Muscle of back (tissue), 11 donors: ENCODE data around the gene PLPPR1. TPM values are rescaled to one million over a fixed set of nuclear protein-coding genes. Genes with fewer than 3 reads are reported as not detected.

ENCODE experiments used
- DNase-seq, 3 donors: peaks; one replicate each; pipeline versions ENCODE4 v3.0.0 to v3.0.0-alpha.2; 2013
- polyA plus RNA-seq, 10 donors: library from polyadenylated mRNA; unstranded; fragments of 120-200 nt; gene quantifications; one replicate each; pipeline ENCODE4 v1.2.1, GENCODE V29; 2013; ENCODE audit not compliant: insufficient read length in 10 of 10

The PLPPR1 gene
- polyA plus RNA-seq, 10 donors, result 2.4 to 6.7 (median 4.2) TPM

DNA sequence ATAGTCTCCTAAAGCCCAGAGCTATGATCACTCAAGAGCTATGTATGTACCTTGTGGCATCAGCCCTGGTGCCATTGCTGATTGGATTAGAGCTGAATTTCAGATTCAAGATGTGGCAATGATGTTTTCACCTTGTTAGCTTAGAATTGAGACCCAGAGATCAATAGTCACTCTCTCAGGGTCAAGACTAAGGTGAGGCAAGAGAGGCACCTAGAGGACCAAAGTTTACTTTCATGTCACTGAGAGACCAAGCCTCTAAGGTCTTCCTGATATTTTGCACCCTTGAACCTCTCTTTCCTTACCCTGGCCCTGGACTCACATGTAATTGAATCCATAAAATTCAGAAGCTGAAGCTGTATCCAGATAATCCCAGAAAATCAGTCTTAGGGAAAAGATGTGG is 313.4 kb downstream of the PLPPR1 start:
- no peak for DNase-seq

DNA sequence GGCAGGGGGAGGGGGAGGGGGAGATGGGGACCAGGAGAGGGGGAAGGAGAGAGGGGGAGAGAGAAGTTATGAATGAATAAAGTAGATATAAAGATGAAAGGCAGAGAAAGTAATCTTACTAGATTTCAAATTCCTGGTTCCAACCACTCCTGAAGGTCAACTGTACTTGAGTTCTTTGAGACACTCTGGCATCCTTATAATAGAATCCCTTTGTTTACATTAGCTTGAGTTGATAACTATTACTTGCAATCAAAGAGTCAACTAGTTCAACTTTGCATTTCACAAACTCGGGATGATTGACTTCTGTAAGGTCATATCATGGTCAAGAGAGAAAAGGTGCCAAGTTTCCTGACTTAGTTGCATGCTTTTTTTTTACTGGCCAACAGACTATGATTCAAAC is 314.1 kb downstream of the PLPPR1 start:
- DNase-seq, result no peak

DNA sequence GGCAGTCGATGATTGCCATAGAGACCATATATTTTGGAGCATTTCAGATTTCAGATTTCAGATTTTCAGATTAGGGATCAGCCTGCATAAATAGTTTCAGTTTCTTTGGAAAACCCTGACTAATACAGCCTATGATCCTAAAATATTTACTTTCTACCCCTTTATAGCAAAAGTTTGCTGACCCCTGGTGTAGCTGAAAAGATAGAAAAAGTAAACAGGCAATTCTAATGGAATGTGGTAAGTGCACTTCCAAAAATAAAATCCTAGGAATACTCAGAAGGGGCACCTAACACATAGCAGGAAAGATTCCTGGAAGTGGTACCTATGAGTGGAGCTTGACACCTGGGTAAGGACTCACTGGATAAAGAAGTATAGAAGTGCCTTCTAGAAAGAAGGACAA is 321.8 kb downstream of the PLPPR1 start:
- DNase-seq, result no peak

DNA sequence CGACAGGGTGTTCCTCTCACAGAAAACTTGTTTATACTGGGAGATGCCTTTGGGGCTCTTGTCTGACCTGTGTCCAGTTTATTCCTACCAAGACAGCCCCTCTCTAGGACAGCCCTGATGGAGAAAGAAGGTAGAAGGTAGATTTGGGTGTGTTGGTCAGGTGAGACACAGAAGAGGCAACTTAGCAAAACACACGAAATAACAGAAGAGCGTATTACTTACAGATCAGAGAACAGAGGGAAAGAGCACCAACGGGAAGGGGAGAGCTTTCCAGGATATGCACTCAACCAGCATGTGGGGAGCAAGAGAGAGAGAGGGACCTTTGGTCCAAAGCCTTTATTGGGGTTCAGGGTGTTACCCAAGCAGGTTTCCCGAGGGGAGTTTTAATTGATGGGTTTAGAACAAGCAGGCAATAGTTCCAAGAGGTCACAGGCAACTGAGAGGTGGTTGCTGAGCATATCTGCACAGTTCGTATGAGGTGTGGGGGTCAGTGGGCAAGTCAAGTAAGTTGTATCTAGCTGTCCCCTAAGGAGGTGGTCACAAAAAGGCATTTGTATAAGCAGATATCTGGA is 324.5 kb downstream of the PLPPR1 start:
- DNase-seq, result no peak

DNA sequence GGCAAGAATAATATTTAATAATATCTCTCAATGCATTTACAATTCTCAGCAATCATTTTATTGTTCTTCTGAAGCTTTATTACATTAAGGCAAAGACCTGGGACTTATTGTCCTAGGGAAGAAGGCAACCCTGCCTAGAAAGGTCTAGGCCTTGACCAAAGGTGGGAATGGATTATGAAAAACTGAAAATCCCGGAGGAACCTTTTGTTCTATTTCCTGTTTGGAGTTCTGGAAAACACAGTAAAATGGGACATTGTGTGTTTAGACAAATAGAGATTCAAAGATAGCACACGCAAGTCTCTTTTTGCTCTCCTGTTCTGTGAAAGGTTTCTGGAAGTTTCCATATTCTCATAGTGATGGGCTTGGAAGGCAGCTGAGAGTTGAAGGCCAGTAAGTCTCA is 325.2 kb downstream of the PLPPR1 start:
- no peak for DNase-seq

DNA sequence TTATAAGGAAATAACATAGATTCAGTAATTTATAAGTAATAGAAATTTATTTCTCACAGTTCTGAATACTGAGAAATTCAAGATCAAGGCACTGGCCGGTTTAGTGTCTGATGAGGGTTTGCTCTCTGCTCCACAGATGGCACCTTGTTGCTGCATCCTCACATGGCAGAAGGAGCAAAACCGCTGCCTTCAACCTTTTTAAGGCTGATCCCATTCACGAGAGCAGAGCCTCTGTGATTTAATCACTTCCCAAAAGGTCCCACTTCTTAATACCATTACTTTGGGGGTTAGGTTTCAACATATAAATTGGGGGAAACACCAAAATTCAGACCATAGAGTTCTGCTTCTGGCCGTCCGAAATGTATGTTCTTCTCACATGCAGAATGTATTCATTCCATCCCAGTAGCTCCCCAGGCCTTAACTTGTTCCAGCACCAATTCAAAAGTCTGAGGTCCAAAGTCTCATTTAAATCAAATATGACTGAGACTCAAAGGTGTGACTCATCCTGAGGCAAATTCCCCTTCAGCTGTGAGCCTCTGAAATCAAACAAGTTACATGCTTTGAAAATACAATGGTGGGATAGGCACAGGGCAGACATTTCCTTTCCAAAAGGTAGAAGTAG is 325.7 kb downstream of the PLPPR1 start:
- DNase-seq, result no peak

DNA sequence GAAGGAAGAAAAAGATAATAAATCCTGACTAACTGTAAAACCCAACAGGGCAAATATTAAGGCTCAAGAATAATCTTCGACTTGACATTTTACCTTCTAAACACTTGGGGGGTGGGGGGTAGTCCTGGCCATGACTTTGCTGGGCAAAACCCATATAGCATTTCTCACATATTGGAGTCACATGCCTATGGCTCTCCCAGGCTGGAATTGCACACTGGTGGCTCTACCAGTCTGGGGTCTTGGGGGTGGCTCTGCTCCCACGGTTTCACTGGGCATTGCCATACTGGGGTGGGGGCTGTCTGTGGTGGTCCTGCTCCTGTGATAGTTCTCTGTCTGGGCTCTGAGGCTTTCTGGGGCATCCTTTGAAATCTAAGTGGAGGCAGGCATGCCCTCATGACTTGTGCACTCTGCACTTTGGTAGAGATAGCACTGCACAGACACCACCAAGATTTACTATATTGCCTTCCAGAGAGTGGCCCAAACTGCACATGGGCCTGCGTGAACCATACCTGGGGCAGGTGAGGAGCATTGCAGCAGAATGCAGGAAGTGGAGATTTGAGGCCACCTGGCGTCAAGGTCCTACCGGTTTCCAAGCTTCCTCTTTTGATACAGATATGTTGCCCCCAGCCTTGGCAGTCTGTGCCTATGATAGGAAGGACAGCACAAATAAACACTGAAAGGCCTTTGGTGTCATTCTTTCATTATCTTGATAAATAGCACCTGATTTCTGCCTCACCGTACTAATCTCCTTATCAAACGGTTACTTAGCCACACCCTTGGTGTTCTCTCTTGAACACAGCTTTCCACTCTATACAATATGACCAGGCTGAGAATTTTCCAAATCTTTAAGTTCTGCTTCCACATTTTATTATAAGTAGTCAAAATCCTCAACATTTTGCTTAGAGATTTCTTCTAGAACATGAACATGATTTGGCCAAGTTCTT is 326.5 kb downstream of the PLPPR1 start:
- DNase-seq, result no peak

DNA sequence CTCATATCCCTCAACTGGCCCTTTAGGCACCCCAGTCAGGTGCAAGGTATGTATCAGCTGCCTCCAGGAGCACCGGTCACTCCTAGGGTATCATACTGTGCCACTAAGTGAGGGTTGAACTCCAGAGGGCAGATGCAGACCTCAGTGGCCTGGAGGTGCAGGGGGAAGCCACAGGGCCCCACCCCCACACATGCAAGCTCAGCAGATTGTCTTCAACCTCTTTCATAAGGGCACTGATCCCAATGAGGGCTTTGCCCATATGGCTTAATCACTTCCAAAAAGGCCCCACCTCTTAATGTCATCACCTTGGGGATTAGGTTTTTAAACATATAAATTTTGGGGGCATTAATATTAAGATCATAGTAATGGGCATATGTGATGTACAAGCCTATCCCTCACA is 328.1 kb downstream of the PLPPR1 start:
- no peak for DNase-seq

DNA sequence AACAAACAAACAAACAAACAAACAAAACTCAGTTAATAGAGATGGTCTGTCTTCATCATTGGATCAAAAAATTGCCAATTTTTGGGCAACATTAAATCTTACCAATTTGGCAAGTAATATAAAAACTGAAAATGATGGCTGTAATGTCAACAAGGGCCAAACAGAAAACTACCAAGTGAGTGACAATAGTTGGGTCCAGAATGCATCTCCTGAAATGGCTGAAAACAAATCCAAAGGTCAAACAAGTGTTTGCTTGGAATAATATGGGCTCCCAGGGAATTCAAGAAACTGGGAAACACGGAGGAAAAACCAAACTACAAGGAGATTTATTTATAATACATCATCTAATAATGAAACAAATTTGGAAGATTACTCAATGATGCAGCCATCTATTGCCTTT is 331.2 kb downstream of the PLPPR1 start:
- DNase-seq, result no peak

DNA sequence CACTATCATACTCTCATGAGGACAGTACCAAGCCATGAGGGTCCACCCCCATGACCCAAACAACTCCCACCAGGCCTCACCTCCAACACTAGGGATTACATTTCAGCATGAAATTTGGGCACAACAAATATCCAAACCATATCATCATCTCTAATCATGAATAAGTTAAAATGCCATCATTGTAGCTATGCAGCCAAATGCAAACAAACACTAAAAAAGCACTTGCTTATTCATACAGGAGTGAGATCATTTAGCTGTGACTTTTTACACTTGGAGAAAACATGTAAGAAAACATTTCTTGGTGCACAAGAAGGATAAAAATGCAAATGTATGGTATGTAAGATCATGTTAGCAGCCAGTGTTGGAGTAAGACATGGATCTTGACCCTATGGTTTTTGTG is 332.1 kb downstream of the PLPPR1 start:
- DNase-seq, result no peak

DNA sequence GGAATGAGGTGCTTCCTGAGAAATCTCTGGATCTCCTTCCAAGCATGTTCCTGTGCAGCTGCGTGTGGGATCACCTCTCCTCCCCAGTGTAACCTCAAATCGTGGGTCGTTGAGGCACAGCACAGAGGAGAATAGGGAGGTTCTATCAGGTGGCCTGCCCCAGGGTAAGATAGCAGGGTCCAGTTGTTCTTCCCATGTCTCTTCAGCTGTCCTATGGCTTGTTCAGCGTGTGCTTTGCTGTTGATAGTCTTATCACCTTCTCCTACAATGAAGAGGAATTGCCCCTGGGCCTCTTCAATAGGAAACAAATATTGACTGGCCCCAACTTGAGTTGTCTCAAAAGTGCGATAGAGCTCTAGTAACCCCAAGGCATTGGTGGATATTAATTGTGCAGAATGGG is 333.9 kb downstream of the PLPPR1 start:
- no peak for DNase-seq

DNA sequence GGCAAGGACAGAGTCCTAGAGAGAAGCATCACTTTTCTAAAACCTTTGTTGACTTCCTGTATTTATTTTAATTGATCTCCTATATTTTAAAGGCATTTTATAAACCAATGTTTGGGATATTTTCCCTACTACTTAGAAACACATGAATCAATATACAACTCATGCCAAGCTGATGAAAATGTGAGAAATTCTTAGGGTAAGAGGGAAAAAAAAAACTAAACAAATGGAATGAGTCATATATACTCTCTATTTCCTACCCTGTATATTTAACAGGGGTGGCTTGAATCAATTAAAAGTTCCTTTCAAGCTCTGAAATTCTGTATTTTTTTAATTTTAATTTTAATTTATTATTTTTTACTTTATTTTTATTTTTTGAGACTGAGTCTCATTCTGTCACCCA is 336.7 kb downstream of the PLPPR1 start:
- DNase-seq, result peak in 1 of 3 donors; percentile 38

DNA sequence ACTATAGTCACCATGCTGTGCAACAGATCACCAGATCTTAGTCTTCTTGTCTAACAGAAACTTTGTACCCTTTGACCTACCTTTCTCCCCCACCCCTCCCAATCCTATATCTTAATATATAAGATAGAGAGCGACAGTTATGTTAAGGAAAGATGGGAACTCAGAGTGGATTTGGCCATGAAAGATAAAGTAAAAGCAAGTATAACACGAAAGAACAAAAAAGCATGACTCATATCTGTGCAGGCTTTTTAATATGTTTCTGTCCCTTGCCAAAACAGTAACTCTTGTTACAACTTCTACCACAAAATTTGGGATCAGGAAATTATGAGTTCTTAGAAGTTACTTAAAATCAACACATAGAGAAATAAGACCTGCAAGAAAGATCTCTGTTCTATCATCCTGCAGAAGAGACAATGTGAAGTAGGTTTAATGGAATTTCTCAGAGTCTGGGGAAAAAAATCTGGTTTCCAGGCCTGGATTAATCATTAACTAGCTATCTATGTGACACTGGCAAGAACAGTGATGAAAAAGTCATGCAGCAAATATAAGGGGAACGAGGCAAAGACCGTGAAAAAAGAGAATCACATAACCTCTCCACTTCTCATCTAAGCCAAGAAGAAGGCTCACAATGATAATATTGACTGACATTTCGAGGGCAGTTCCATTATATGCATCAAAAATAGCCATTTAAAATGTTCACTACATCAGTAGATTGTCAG is 337.7 kb downstream of the PLPPR1 start:
- DNase-seq, result peak in 2 of 3 donors; percentile 15 to 17

DNA sequence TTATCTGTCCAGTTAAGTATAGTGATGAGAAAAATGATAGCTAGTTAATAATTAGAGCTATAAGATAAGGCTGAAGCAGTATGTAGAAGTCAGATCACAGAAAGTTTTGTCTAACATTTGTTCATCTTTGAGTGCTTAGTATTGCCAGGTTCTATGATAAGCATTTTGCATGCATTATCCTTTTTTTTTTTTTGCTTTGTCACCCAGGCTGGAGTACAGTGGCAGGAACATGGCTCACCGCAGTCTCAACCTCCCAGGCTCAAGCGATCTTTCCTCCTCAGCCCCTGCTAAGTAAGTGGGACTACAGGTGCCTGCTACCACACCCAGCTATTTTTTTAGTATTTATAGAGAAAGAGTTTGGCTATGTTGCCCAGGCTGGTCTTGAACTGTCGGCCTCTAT is 338.8 kb downstream of the PLPPR1 start:
- no peak for DNase-seq

DNA sequence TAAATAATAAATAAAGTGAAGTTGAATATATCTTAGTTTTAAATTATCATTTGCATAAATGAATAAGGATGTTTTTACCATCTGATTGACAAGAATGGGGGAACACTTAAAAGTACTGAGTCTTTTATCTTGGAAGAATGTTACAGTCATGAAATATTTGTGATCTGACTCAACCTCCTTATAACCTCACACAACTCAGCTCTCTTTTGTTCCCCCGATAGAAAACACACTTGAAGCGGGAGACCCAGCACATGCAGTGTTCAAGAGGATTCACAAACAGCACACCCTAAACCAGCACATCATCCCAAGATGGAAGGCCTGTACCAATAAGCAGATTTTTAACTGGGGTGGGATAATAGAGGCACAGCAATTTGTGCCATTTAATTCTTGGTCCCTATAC is 340.8 kb downstream of the PLPPR1 start:
- DNase-seq, result peak in 1 of 3 donors; percentile 22

DNA sequence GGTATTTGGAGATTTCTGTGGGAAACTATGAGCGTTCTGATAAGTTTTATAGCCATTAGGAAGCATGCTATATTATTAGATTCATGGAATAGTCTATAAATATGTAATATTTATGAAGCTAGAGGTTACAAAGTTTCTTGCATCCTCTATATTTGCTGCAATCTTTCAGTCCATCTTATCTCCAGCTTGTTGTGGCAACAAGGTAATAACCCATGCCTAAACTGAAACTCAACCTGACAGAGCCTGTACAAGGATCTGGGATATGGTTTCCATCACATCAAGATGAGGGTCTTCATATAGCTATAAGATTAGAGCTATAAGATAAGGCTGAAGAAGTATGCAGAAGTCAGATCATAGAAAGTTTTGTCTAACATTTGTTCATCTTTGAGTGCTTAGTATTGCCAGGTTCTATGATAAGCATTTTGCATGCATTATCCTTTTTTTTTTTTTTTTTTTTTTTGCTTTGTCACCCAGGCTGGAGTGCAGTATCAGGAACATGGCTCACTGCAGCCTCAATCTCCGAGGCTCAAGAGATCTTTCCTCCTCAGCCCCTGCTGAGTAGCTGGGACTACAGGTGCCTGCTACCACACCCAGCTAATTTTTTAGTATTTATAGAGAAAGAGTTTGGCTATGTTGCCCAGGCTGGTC is 341.5 kb downstream of the PLPPR1 start:
- DNase-seq, result no peak

DNA sequence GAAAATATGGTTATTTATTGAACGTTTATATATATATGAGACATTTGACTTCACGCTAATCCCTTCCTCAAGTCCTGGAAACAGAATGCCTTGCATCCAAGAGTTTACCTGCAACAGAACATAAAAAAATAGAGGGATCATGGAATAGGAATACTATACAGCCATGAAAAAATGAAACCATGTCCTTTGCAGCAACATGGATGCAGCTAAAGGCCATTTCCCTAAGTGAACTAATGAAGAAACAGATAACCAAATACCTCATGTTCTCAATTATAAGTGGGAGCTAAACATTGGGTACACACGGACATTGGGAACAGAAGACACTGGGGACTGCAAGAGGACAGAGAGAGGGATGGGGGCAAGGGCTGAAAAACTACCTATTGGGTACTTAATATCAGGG is 343.3 kb downstream of the PLPPR1 start:
- no peak for DNase-seq

DNA sequence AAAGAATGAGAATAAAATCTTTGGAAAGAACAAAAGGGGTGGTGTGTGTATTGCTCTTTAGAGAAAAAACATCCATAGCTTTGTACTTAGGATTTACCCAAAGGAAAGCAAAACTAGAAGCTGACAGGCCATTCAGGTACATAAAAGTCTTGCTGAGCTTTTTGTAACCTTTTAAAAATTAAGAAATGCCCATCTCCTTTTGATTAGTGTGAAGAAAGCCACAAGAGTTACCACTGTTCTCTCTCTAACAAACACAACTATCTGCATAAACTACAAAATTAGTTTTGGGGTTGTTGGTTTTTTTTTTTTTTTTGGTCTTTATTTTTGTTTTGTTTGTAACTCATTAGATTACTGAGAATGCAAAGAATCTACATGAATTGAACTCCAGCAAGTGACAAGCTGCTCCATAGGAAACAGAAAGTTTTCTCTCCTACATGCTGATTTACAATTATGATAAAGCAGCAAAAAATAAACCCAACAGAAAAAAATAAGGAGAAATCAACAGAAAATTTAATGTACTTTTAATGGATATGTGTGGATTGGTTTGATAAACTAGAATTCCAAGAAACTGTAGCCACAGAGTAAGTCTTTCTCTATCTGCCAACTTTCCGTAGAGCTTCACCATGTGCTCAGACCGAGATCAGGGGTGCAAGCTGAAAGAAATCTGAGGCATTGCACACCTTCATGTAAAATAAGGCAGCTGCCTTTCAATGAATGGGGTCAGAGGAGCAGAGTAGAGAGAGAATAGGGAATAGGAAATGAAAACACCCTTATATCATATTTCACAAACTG is 344.0 kb downstream of the PLPPR1 start:
- DNase-seq, result peak in 1 of 3 donors; percentile 40
